HEK293T (cell line): ENCODE data around the gene ERMP1.

ENCODE experiments used
- CTCF ChIA-PET: fragments of 350-600 bp; formaldehyde crosslinking; extraction: SDS; loops from one replicate; lab custom pipeline; 2021; ENCODE audit warnings: antibody characterized with exemption, inconsistent platforms; lab: Yijun Ruan, JAX
- POLR2A ChIA-PET: fragments of 350-600 bp; formaldehyde crosslinking; extraction: SDS; loops from one replicate; lab custom pipeline; 2020; ENCODE audit warnings: antibody characterized with exemption, inconsistent platforms; lab: Yijun Ruan, JAX
- DNase-seq: peaks from one replicate; pipeline ENCODE4 v3.0.0; 2012; ENCODE audit warnings: mixed read lengths; ENCODE audit errors: extremely low spot score
- ARNT ChIP-seq: fragments of 450-650 bp; IDR thresholded peaks from 2 replicates; pipeline ENCODE4 v1.6.1; 2017; ENCODE audit warnings: mild to moderate bottlenecking
- BHLHE40 ChIP-seq: fragments of 450-650 bp; IDR thresholded peaks from 2 replicates; pipeline ENCODE4 v1.6.1; 2016; ENCODE audit warnings: mild to moderate bottlenecking, moderate library complexity, borderline replicate concordance
- CTBP1 ChIP-seq: fragments of 450-650 bp; IDR thresholded peaks from 2 replicates; pipeline ENCODE4 v1.6.1; 2016; ENCODE audit warnings: borderline replicate concordance
- ELF4 ChIP-seq: fragments of 450-650 bp; IDR thresholded peaks from 2 replicates; pipeline ENCODE4 v1.6.1; 2017; ENCODE audit warnings: antibody characterized with exemption
- FOXA1 ChIP-seq: fragments of 450-650 bp; IDR thresholded peaks from 2 replicates; pipeline ENCODE4 v1.6.1; 2016; ENCODE audit warnings: mild to moderate bottlenecking
- FOXK2 ChIP-seq: fragments of 450-650 bp; IDR thresholded peaks from 2 replicates; pipeline ENCODE4 v1.6.1; 2016; ENCODE audit warnings: mild to moderate bottlenecking
- FOXM1 ChIP-seq: fragments of 450-650 bp; IDR thresholded peaks from 2 replicates; pipeline ENCODE4 v1.6.1; 2017; ENCODE audit warnings: mild to moderate bottlenecking, borderline replicate concordance
- HDGF ChIP-seq: fragments of 450-650 bp; IDR thresholded peaks from 2 replicates; pipeline ENCODE4 v1.6.1; 2017; ENCODE audit warnings: antibody characterized with exemption, borderline replicate concordance
- L3MBTL2 ChIP-seq: fragments of 450-650 bp; conservative IDR thresholded peaks from 2 replicates; pipeline ENCODE4 v1.6.1; 2016; ENCODE audit warnings: mild to moderate bottlenecking
- LEF1 ChIP-seq: fragments of 450-650 bp; IDR thresholded peaks from 2 replicates; pipeline ENCODE4 v1.6.1; 2017; ENCODE audit warnings: mild to moderate bottlenecking, borderline replicate concordance
- NFRKB ChIP-seq: fragments of 450-650 bp; IDR thresholded peaks from 2 replicates; pipeline ENCODE4 v1.6.1; 2016; ENCODE audit warnings: mild to moderate bottlenecking, moderate library complexity
- SP1 ChIP-seq: fragments of 450-650 bp; IDR thresholded peaks from 2 replicates; pipeline ENCODE4 v1.6.1; 2017
- SUZ12 ChIP-seq: fragments of 450-650 bp; IDR thresholded peaks from 2 replicates; pipeline ENCODE4 v1.6.1; 2016; ENCODE audit warnings: mild to moderate bottlenecking
- TARDBP ChIP-seq: fragments of 450-650 bp; IDR thresholded peaks from 2 replicates; pipeline ENCODE4 v1.6.1; 2016
- ZNF384 ChIP-seq: fragments of 450-650 bp; IDR thresholded peaks from 2 replicates; pipeline ENCODE4 v1.6.1; 2016
- TF ChIP-seq, protein P1 (sequence below): fragments of 450-650 bp; IDR thresholded peaks from 2 replicates; pipeline ENCODE4 v1.6.1; 2016

The ERMP1 gene

DNA sequence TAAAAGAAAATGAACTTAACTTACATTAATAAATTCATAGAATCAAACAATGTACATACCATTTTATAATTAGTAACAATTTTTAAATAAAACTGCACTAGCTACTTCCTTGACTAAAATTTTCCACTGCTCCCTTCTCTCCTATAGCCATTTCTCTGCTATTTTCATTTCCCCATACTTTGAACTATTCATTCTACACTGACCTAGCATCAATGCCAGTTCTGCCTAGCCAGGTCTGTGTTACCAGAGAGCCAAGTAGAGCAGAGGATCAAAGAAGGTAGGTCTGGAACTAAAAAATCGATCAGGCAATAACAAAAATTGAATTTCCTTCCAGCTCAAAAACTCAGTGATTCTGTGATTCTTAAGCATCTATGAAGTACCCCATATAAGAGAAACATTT, 84.5 kb downstream of the ERMP1 start:
- POLR2A ChIA-PET, result no interaction called here

DNA sequence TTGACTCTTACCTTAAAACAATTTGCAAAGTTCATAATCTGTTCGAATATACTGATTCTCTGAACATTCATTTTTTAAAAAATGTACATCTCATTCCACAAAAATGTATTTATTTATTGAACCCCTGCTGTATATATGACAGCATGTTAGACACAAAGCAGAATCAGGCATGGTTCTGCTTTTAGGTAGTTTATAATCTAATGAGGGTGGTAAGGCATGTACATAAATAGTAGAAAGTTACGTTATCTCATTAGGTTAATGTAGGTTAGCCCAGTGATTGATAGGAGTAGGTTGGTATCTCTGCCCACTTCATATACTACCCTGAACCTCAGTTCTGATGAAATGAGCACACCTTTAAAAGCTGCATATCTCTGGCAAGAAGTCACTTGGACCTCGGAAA, 89.8 kb downstream of the ERMP1 start:
- POLR2A ChIA-PET, result no interaction called here
- CTCF ChIA-PET, result interaction anchor here (0.7 kb wide), 1 partner anchor 344 kb away, joined by 8 read pairs; no protein-coding TSS in a partner anchor
- TF ChIP-seq BHLHE40 (no peak), ARNT (no peak), SP1 (no peak), FOXA1 (no peak), ELF4 (no peak), LEF1 (no peak), ZNF384 (no peak), HDGF (no peak), SUZ12 (no peak), TARDBP (no peak), CTBP1 (no peak), NFRKB (no peak), L3MBTL2 (no peak), FOXK2 (no peak)
- TF ChIP-seq, protein P1, sequence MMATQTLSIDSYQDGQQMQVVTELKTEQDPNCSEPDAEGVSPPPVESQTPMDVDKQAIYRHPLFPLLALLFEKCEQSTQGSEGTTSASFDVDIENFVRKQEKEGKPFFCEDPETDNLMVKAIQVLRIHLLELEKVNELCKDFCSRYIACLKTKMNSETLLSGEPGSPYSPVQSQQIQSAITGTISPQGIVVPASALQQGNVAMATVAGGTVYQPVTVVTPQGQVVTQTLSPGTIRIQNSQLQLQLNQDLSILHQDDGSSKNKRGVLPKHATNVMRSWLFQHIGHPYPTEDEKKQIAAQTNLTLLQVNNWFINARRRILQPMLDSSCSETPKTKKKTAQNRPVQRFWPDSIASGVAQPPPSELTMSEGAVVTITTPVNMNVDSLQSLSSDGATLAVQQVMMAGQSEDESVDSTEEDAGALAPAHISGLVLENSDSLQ, result no peak
- no peak for DNase-seq

More for the DNA sequence above, 84.5 kb downstream of the ERMP1 start:
- CTCF ChIA-PET, result no interaction called here
- no peak for TF ChIP-seq FOXM1
- TF ChIP-seq LEF1, result no peak
- TF ChIP-seq CTBP1, result no peak
- TF ChIP-seq ZNF384, result no peak
- TF ChIP-seq FOXA1, result no peak
- no peak for TF ChIP-seq HDGF
- no peak for TF ChIP-seq L3MBTL2
- TF ChIP-seq, protein P1, result no peak
- no peak for TF ChIP-seq SUZ12
- no peak for TF ChIP-seq SP1
- TF ChIP-seq NFRKB, result no peak
- TF ChIP-seq TARDBP, result no peak
- TF ChIP-seq ELF4, result no peak
- TF ChIP-seq BHLHE40, result no peak
- no peak for DNase-seq

DNA sequence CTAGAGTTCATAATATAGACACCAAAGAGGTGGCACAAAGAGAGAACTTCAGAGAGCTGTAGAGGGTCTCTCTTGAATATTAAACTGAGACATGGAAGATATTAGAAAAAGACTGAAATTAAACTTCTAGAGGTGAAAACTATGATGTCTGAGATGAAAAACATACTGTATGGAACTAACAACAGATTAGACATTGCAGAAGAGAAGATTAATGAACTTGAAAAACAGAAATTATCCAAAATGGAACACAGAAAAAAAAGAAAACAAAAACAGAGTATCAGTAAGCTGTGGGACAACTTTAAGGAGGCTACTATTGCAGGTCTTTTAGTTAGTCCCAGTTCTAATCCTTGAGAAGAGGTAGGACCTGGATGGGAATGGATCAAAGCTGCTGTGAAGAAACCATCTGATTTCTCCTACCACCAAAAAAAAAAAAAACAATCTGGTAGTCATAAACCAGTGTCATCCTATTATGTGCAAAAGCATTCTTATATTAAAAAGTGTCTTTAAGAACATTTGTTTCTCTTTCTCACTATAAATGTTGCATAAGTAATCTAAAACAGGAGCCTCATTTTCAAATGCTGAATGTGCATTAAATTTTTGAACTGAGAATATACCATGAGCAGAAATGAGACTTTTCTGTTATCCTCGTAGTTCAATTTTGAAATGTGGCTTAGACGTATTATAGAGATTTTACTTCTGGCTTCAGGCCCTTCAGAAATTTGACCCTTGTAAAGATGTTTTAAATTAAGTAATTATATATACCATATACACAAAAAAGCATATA, 96.2 kb downstream of the ERMP1 start:
- ChIA-PET POLR2A (no interaction called here), CTCF (no interaction called here)
- DNase-seq, result no peak
- no peak for TF ChIP-seq FOXM1
- no peak for TF ChIP-seq FOXA1
- TF ChIP-seq BHLHE40, result no peak
- TF ChIP-seq NFRKB, result no peak
- no peak for TF ChIP-seq ZNF384
- no peak for TF ChIP-seq LEF1
- no peak for TF ChIP-seq TARDBP
- no peak for TF ChIP-seq L3MBTL2
- no peak for TF ChIP-seq SP1
- no peak for TF ChIP-seq ARNT
- TF ChIP-seq FOXK2, result no peak
- TF ChIP-seq HDGF, result no peak
- no peak for TF ChIP-seq ELF4
- TF ChIP-seq, protein P1, result no peak
- no peak for TF ChIP-seq CTBP1
- TF ChIP-seq SUZ12, result no peak

DNA sequence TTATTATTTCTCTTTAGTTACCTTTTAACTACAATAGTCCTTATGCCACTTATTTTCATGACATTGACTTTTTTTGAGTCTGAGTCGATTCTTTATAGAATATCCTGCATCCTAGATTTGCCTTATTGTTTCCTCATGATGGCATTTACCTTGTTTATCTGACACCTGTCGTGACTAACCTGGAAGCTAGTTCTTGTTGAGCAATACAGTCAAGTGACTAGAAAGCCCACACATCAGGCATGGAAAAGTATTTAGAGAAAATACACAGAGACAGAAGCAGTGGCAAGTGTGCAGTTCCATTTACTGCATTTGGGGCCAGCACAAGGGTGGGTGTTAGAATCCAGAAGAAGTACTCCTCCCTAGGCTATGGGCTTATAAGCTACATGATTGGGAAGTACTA, 97.8 kb downstream of the ERMP1 start:
- ChIA-PET POLR2A (no interaction called here), CTCF (no interaction called here)
- no peak for DNase-seq
- TF ChIP-seq BHLHE40 (no peak), L3MBTL2 (no peak), LEF1 (no peak), FOXA1 (no peak)
- TF ChIP-seq, protein P1, result no peak
